Heart left ventricle (tissue), 13 donors: ENCODE results near the gene GALM.

Experiments used
- POLR2A ChIP-seq, 2 donors: fragments of 450-650 bp; IDR thresholded peaks; one replicate each; pipeline ENCODE4 v1.6.1; 2017; ENCODE audit warnings: antibody characterized with exemption in 2 of 2, mild to moderate bottlenecking in 2 of 2, moderate library complexity in 2 of 2
- TF ChIP-seq, protein P1 (sequence below), 12 donors: fragments of 200-600 bp; sonication (generic) in 4 of 12; IDR thresholded peaks; one replicate each; pipeline versions ENCODE4 v1.5.0 to v1.8.0; 2018 to 2022; ENCODE audit warnings: antibody characterized with exemption in 12 of 12, mild to moderate bottlenecking in 5 of 12
- donor health status: ischemic (EF 13 %, LVEDD 7.1; RV severe dilation, severe dysfunction).
- donor health status: DM: no; HTN: yes; CAD: no.
- donor health status: DM: no; HTN: no; CAD: no.
- donor health status: ischemic (EF 25% LVEDD 6.9; RV normal size, moderate dysfunction).
- donor health status: ischemic (EF 25% LVEDD 5.7; RV mildly dilated, moderate dysfunction).
- donor health status: ischemic (EF 35%, LVEDD 5.7; RV mildly dilated, moderate dysfunction).
- donor health status: nonischemic (EF 11% LVEDD 7.7; RV severe dilation, severe dysfunction).
- donor health status: DM: yes; HTN: yes; CAD: no.
- donor health status: PGD.
- donor health status: ischemic (EF 29% LVEDD 5.4; RV normal size, mild dysfunction).
- donor health status: nonischemic (EF 23%, LVEDD 6.1; RV moderate dilation, normal function).

DNA sequence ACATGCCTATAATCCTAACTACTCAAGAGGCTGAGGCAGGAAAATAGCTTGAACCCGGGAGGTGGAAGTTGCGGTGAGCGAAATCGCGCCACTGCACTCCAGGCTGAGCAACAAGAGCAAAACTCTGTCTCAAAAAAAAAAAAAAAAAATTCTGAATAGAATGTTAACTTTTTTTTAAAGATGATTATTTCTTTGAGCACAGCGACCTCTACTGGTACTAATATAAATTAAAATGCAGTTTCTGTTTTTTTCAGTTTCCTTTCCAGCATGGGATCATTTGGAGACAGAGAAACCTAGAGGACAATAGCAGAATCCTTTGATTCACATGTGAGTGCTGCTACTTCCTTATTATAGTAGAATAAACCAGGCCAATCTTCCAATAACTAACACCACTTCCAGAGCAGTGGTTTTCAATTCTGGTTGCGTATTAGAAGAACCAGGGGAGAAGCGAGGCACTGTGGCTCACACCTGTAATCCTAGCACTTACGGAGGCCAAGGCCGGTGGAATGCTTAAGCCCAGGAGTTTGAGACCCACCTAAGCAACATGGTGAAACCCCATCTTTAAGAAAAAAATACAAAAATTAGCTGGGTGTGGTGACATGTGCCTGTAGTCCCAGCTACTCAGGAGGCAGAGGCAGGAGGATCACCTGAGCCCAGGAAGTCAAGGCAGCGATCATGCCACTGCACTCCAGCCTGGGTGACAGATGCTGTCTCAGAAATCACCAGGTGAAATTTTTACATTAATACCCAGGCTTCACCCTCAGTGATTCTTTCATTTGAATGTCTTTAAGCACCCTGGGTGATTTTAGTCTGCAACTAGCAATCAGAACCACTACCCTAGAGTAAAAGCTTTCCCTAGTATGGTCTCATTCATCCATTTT, 75.2 kb downstream of the GALM start:
- no peak for TF ChIP-seq POLR2A (IDR thresholded peaks at IDR 0.05)
- TF ChIP-seq, protein P1, sequence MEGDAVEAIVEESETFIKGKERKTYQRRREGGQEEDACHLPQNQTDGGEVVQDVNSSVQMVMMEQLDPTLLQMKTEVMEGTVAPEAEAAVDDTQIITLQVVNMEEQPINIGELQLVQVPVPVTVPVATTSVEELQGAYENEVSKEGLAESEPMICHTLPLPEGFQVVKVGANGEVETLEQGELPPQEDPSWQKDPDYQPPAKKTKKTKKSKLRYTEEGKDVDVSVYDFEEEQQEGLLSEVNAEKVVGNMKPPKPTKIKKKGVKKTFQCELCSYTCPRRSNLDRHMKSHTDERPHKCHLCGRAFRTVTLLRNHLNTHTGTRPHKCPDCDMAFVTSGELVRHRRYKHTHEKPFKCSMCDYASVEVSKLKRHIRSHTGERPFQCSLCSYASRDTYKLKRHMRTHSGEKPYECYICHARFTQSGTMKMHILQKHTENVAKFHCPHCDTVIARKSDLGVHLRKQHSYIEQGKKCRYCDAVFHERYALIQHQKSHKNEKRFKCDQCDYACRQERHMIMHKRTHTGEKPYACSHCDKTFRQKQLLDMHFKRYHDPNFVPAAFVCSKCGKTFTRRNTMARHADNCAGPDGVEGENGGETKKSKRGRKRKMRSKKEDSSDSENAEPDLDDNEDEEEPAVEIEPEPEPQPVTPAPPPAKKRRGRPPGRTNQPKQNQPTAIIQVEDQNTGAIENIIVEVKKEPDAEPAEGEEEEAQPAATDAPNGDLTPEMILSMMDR (IDR thresholded peaks at IDR 0.05), result peak; percentile 52 to 83 (median 68)
